NCI-H446 (cell line): ENCODE results near the gene NANOS2.
A peak's percentile ranks its signal among the peaks of the same experiment; 100 is the strongest.

Experiments used
- DNase-seq, 2 experiments: peaks; one replicate each; lab custom pipeline; 2025; lab: John Stamatoyannopoulos, UW

Gene NANOS2

GRCh38 chr19:45895519-45895972 lies 19.0 kb downstream of the NANOS2 start:
- no peak for DNase-seq

- no peak for DNase-seq
Observed at GRCh38 chr19:45890877-45891276, 23.7 kb downstream of the NANOS2 start.

GRCh38 chr19:45889210-45889885 lies 25.2 kb downstream of the NANOS2 start:
- DNase-seq = no peak

- DNase-seq = peak in 1 of 2 experiments; percentile 57
Observed at GRCh38 chr19:45887200-45887710, 27.3 kb downstream of the NANOS2 start.

- DNase-seq = peak; percentile 91 to 93
Observed at GRCh38 chr19:45886427-45887199, 28.0 kb downstream of the NANOS2 start.

GRCh38 chr19:45885556-45886426 lies 28.8 kb downstream of the NANOS2 start, which contains the start of gene IRF2BP1:
Gene IRF2BP1, minus strand, starts transcription at chr19:45886141. Its CDS starts 367 bp downstream, at chr19:45885774.
- DNase-seq = peak; percentile 85 to 94

GRCh38 chr19:45884682-45885555 lies 29.7 kb downstream of the NANOS2 start:
- DNase-seq = peak in 1 of 2 experiments; percentile 50

GRCh38 chr19:45883881-45884681 lies 30.5 kb downstream of the NANOS2 start:
- no peak for DNase-seq

GRCh38 chr19:45883586-45883880 lies 31.0 kb downstream of the NANOS2 start:
- no peak for DNase-seq

- peak; percentile 22 to 83 for DNase-seq
Observed at GRCh38 chr19:45882652-45883585, 31.7 kb downstream of the NANOS2 start.

GRCh38 chr19:45881909-45882528 lies 32.6 kb downstream of the NANOS2 start:
- DNase-seq = no peak

GRCh38 chr19:45881082-45881908 lies 33.3 kb downstream of the NANOS2 start:
- no peak for DNase-seq

GRCh38 chr19:45879971-45880370 lies 34.6 kb downstream of the NANOS2 start:
- no peak for DNase-seq

- no peak for DNase-seq
Observed at GRCh38 chr19:45879055-45879454, 35.5 kb downstream of the NANOS2 start.

- DNase-seq = no peak
Observed at GRCh38 chr19:45878043-45878794, 36.4 kb downstream of the NANOS2 start.

- DNase-seq = no peak
Observed at GRCh38 chr19:45876411-45877197, 38.0 kb downstream of the NANOS2 start.

GRCh38 chr19:45876161-45876410 lies 38.5 kb downstream of the NANOS2 start:
- no peak for DNase-seq
